HG02678 (cell line): Measurements from ENCODE around the gene PRIM2.
"Not testable (repeated sequence)": the region's sequence is repeated elsewhere in the genome, so short reads cannot be mapped to it uniquely, and the experiment has no call there.

ENCODE experiments used
- ATAC-seq: cut with Tn5 transposase; IDR thresholded peaks from one replicate; pipeline ENCODE4 v1.9.1; 2021; ENCODE audit warnings: mild to moderate bottlenecking, moderate library complexity; ENCODE audit not compliant: unreplicated experiment

PRIM2 gene

DNA sequence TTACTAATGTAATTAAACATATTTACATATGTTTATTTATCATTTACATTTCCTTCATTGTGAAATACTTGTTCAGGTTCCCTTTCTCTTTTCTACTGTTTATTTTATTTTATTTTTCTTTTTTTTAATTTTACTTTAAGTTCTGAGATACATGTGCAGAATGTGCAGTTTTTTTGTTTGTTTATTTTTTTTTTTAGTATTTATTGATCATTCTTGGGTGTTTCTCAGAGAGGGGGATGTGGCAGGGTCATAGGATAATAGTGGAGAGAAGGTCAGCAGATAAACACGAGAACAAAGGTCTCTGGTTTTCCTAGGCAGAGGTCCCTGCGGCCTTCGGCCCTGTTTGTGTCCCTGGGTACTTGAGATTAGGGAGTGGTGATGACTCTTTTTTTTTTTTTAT is 8.7 kb upstream of the PRIM2 start:
- ATAC-seq: not testable (repeated sequence)

DNA sequence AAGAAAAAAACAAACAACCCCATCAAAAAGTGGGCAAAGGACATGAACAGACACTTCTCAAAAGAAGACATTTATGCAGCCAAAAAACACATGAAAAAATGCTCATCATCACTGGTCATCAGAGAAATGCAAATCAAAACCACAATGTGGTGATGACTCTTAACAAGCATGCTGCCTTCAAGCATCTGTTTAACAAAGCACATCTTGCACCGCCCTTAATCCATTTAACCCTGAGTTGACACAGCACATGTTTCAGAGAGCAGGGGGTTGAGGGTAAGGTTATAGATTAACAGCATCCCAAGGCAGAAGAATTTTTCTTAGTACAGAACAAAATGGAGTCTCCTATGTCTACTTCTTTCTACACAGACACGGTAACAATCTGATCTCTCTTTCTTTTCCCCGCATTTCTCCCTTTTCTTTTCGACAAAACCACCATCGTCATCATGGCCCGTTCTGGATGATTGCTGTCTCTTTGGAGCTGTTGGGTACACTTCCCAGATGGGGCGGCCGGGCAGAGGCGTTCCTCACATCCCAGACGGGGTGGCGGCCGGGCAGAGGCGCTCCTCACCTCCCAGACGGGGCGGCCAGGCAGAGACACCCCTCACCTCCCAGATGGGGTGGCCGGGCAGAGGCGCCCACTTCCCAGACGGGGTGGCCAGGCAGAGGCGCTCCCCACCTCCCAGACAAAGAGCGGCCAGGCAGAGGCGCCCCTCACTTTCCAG is 7.2 kb upstream of the PRIM2 start:
- not testable (repeated sequence) for ATAC-seq

DNA sequence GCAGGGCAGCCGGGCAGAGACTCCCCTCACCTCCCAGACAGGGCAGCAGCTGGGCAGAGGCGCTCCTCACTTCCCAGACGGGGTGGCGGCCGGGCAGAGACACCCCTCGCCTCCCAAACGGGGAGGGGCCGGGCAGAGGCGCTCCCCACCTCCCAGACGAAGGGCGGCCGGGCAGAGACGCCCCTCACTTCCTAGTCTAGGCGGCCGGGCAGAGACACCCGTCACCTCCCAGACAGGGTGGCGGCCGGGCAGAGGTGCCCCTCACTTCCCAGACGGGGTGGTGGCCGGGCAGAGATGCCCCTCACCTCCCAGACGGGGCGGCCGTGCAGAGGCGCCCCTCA is 6.6 kb upstream of the PRIM2 start:
- ATAC-seq: no peak

DNA sequence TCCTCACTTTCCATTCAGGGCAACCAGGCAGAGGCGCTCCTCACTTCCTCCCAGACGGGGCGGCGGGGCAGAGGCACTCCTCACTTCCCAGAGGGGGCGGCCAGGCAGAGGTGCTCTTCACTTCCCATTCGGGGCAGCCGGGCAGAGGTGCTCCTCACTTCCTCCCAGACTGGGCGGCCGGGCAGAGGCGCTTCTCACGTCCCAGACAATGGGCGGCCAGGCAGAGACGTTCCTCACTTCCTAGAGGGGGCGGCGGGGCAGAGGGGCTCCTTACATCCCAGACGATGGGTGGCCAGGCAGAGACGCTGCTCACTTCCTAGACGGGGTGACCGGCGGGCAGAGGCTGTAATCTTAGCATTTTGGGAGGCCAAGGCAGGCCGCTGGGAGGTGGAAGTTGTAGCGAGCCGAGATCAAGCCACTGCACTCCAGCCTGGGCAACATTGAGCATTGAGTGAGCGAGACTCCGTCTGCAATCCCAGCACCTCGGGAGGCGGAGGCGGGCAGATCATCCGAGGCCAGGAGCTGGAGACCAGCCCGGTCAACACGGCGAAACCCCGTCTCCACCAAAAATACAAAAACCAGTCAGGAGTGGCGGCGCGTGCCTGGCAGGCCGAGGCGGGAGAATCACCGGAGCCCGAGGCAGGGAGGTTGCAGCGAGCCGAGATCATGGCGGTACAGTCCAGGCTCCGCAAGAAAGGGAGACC is 6.0 kb upstream of the PRIM2 start:
- not testable (repeated sequence) for ATAC-seq

DNA sequence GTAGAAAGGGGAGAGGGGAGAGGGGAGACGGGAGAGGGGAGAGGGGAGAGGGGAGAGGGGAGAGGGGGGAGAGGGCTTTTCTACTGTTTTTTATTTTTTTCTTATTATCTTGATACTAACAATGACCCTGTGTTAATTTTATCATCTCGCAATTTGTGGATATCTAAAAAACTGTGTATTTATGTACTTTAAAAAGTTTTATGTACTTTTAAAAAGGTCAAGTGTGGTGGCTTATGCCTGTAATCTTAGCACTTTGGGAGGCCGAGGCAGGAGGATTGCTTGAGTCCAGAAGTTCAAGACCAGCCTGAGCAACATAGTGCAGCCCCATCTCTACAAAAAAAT is 5.5 kb upstream of the PRIM2 start:
- no peak for ATAC-seq

DNA sequence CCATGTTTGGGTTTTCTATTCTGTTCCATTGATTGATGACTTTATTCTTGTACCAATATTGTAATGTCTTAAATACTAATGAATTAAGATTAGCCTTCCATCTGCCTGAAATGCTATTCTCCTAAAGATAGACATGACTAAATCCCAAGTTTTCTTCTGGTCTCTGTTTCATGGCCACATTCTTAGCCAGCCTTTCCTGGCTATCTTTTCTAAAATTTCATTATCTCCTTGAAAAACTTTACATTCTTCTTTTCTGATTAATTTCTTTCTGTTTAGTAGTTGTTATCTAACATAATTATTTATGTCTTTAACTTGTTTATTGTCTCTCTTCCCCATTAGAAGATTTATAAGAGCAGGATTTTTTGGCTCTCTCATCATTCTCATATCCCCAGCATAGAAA is 4.4 kb upstream of the PRIM2 start:
- no peak for ATAC-seq

DNA sequence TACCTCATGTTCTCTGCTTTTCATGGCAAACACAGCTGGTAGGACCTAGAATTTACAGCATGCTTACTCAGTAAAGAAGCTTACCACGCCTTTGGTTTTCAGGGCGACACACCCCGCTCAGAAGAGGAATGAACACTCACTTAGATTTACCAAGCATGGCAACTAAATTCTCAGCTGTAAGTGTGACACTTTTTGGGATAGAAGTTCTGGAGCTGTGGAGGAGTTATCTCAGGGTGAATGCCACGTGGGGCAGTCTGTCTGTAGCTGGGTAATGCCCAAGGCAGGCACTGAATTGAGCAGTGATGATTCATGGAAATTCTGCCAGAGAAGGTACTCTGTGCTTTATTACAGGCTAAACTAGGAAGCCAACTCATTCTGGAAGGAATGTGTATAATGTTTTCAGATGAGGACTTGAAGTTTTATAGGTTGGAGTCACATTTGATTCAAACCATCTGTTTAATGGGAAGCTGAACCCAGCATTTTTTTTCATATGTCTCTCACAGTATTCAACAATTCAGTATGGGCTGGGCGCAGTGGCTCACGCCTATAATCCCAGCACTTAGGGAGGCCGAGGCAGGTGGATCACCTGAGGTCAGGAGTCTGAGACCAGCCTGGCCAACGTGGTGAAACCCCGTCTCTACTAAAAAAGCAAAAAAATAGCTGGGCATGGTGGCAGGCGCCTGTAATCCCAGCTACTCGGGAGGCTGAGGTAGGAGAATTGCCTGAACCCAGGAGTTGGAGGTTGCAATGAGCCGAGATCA is 3.5 kb upstream of the PRIM2 start:
- ATAC-seq: no peak

DNA sequence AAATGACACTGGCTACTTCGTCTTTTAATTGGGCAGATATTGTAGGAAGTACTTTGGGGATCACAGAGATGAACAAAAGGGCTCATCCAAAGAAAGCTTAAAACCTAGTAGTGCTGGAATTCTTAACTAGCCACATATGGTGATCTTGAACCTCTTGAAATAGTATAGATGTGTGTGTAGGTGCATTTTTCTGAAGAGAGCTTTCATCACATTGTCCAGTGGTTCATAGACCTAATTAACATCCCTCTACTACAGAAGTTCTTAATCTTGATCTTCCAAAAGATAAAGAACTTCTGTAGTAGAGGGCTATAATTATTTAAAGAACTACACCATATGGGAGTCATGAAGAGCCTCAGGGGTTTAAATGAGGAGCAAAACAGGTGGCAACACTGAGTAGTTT is 2.3 kb upstream of the PRIM2 start:
- ATAC-seq: no peak

DNA sequence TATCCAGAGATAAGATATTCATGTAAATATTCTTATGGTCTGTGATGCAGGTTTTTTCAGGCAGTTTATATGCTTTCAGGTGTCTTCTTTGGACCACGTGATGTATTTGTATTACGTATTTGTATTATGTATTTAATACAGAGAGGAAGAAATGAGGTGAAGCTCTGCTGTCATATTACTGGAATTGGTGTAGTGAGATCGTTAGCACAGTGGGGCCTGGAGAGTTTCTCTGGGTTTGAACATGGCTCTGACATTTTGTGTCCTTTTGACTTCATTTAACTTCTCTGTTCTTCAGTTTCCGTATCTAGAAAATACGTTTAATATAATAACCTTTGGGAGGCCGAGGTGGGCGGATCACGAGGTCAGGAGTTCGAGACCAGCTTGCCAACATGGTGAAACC is 1.6 kb upstream of the PRIM2 start:
- ATAC-seq: no peak

DNA sequence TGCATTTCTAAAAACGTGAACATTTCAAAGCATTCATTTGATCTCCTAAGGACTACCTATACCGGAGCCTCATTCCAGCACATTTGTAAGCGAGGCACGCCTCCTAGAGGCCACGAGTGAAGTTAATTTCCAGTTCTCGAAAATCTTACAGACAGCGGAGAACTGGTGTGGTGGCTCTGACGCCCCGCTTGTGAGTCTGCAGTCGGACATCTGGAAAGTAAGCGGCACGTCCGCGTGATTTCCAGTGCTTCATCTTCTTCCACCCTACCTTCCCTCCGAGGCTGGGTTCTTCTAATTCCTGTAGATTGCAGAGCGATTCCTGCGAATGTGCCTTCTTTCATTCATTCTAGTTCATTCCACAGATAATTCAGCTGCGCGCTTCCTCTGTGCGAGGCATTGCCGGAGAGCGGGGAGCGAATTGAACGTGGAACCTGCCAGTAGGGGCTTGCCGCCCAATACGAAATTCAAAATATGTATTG is 810 bp upstream of the PRIM2 start:
- peak; percentile 90 for ATAC-seq

DNA sequence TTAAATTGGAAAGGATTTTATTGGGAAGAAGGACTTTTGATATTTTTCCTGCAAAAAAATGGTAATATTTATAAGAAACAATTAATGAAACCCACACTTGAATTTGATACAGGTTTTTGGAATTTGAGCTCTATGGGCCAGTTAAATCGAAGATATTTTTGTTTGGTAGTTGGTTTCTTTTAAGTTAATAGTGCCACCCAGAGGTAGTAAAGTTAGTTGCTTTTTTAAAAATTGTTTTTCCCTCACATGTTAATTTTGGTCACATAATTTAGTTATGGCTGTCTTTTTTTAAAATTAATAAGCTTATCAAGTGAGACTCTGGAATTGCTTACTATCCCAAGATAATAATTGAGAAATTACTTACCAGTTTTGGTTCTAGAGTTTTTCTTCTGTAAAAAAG is 7.1 kb downstream of the PRIM2 start:
- ATAC-seq: no peak

DNA sequence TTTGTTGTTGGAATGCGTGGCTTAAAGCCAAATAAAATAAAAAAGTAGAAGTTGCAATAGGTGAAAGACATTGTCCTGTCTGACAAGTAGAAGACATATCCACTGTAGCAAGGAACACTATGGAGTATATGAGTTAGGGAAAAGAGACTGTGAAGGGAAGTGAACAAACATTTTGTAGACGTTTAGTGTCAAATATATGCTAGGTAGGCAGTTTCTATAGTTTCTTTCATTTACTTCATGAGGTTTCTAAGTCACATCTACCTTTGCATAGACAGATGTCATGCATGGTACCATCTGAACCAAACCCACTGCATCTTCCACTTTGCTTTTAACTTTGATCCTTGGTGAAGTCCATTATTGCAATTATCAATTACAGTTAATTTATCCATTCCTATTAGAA is 9.9 kb downstream of the PRIM2 start:
- ATAC-seq: no peak

DNA sequence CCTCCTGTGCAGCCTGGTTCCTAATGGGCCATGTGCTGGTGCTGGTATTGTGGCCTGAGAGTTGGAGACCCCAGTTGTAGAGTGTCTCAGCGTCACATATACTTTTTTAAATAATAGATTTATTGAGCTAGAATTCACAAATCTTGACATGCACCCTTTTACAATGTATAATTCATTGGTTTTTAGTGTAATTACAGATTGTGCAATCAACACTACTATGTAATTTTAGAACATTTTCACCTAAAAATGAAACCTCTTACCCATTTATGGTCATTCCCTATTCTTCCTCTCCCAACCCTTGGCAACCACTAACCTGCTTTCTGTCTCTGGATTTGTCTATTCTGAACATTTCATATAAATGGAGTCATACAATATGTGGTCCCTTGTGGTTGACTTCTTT is 10.6 kb downstream of the PRIM2 start:
- no peak for ATAC-seq

DNA sequence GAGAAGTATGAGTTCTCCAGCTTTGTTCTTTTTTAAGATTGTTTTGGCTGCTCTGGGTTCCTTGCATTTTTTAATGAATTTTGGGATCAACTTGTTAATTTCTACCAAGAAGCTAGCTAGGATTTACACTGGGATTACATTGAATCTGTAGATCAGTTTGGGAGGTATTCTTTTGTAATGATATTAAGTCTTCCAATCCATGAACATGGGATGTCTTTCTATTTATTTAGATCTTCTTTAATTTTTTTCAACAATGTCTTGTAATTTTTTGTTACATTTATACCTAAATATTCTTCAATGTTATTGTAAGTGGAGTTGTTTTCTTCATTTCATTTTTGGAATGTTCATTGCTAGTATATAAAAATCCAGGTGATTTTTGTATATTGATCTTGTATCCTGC is 12.5 kb downstream of the PRIM2 start:
- no peak for ATAC-seq

DNA sequence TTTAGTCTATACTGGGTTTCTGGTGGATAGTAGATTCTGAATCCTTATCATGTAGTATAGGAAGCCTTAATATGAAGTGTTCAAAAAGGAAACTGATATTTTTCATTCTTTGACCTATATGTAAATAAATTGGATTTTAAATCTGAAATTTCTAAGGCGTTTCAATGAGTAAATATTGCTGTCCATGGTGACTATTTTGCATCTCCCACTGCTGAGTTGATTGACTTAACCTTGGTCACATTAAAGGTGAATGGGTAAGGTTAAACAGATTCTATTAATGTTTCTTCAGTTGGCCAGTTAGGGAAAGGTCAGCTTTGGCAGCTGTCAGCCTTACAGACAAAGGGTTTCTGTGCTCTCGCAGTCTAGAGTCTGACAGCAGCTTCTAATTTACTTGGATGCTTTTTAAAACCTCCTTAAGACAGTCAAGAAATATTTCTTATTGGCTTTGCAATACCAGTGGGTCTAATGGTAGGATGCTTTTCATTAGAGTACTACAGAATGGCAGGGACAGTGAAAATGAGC is 24.8 kb downstream of the PRIM2 start:
- ATAC-seq: no peak

DNA sequence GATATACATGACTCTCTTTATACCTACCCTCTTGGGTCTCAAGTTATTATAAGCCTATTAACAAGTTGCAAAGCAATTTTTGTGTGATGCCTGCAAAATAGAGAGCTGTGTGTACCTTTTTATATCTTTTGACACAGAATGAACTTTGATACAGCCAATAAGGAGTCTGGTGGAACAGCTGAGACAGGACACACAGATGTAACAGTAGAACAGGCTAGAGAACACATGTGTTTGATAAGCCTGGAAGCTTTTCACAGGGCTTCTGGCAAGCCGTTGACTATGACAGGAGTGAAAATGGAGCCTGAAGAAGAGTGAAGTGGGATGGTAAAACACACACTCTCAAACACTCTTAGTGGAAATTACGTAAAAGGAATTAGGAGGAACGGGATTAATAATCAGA is 25.9 kb downstream of the PRIM2 start:
- ATAC-seq: not testable (repeated sequence)

DNA sequence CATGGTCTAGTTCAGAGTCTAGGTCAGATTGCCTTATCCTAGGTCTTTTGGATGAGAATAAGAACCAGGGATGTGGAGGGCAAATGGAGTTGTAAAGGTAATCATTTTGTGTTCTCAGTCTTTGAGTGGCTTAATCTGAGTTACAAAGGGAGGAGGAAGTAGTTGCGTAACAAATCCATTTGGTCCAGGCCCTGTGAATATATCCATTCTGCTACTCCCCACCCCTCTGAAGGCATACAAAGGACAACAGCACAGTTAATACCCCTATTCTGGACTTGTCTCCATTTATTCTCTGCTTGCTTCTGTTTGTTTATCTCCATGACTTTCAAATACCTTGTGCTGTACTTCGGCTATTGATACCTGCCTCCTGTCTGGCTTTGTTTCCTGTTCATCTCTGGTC is 29.3 kb downstream of the PRIM2 start:
- ATAC-seq: not testable (repeated sequence)

DNA sequence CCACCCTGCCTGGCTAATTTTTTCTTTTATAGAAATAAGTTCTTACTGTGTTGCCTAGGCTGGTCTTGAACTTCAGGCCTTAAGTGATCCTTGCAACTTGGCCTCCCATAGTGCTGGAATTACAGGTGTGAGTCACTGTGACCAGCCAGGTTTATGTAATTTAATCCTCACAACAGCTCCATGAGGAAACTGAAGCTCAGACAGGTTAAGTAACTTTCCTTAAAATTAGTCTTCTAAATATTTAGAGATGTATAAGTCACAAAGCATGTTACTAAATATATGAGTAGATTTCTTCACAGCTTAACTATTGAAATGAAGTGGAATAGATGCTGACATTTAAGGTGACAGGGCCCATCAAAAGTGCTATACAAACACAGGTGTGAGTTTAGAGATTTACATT is 30.2 kb downstream of the PRIM2 start:
- not testable (repeated sequence) for ATAC-seq

DNA sequence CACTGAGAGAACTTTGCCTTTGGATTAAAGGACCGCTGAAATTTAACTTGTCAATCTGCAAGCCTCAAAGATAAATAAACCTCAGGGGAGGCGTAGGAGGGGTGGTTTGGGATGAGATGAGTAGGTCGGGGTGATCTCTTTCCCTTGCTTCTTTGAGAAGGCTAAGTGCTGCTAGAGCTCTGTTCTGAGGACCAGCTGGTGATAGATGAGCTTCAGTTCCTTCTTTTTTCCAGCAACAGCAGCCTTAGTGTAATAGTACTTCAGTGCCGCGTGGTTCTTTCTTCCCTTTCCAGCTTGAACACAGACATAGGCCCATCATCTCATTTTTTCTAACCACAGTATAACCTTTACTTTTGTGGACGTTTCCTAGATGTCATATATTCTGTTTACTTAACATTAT is 33.0 kb downstream of the PRIM2 start:
- ATAC-seq: peak; percentile 77

DNA sequence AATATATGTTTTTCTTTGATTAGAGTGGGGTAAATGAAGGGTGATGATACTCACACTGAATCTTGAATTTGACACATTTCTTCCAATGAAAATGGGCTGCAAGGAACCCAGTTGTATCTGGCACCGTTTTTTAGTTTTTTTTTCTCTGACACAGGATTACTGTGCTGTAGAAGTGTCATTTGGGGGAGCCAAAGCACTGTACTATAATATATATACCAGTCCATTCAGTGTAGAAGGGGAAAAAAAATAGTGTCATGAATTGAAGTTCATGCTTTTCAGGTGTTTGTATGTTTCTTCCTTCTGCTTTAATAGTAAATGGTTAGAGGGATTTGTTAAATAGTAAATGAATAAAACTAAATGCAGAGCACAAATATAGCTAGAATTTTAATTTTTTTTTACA is 35.2 kb downstream of the PRIM2 start:
- not testable (repeated sequence) for ATAC-seq

DNA sequence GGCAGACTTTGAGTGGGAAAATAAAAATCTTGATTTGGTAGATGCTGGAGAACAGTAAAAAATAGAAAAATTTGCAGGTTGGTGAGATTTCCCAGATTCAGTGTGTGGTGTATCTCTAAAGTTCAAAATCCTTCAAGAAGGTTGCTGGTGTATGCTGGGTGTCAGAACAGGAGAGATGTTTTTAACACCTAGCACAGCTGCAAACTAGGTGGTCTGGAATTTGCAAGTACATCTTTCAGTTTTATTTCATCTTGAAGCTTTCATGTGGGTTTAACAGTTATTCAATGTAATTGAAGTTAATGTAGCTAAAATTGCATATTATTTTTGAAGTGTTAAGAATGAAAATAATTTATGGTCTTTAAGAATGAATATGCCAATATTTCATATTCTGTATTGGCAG is 40.9 kb downstream of the PRIM2 start:
- ATAC-seq: peak; percentile 53

DNA sequence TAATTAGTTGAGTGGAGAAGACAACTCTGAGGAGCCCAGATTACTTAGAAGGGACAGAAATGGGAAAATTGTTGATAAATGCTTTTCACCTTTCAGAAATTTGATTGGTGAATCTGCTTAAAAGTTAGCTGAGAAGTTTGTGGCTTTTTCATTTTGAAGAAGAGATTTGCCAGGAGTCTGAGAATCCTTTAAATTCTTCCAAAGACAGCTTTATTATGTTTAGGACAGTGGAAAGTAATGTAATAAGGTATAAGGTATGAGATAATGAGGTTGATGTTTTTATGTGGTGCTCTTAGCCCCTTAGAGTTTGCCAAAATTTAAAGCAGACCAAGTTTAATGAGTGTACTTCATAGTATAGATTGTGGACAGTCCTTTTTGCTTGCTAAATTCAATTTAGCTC is 42.3 kb downstream of the PRIM2 start:
- ATAC-seq: not testable (repeated sequence)
